Measurements from ENCODE around the gene RASSF5.
A peak's percentile ranks its signal among the peaks of the same experiment; 100 is the strongest.

Gene RASSF5

DNA sequence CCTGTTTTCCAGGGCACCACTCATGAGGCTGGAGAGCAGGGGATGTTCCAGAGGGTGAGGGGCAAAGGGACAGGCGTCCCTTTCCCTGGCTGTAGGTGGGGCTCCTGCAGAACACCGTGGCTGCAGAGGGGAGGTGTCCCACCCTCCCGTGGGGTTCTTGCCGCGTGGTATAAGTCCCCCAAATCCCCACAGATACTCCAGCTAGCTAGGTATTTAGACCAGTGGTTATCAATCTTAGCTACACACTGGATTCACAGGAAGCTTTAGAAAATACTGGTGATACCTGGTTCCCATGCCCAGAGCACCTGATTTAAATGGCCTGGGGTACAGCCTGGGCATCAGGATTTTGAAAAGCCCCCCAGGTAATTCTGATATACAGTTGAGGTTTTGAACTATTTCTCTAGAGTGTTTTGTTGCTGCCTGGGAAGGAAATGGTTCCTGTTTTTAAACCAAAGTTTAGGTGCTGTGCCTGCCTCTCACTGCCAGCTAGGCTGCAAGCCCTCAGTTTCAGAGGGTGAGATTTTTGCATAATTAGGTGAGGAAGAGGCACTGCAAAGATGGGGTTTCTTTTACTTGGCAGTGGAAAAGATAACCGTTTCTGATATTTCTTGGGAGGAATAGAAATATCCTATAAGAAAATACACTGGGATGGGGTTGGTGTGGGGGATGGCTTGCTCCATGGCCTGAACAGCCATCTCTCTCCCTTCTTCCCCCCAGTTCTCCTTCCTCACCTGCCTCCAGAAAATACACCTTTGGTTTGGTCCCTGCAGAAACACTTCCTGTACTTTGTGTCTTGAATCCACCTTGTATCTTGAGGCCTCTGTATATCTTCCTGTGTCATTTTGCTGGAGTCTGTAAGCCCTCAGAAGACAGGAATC lies 51.7 kb downstream of the RASSF5 start:
- Mint-ChIP-seq H3K4me1 (peaks cover 55 to 62% of the 10 kb centered on the region in 2 donors), H3K27ac (peak overlapping the region; percentile 99), H3K36me3 (peaks cover 41 to 57% of the 10 kb centered on the region in 2 donors), H3K27me3 (no peaks in the 10 kb centered on the region), H3K4me3 (peak overlapping the region; percentile 94 to 97), H3K9me3 (peaks cover 0 to 2% of the 10 kb centered on the region in 2 donors)
- ATAC-seq (replicated peaks) (peak; percentile 9 to 31), DNase-seq (no peak)

- peaks cover 47 to 63% of the 10 kb centered on the region in 2 donors for H3K36me3 Mint-ChIP-seq
- peak overlapping the region; percentile 94 to 97 for H3K4me3 Mint-ChIP-seq
- H3K4me1 Mint-ChIP-seq, result peaks cover 61 to 68% of the 10 kb centered on the region in 2 donors
- DNase-seq (no peak), ATAC-seq (replicated peaks) (no peak)
- peaks cover 0 to 2% of the 10 kb centered on the region in 2 donors for H3K9me3 Mint-ChIP-seq
- peak overlapping the region; percentile 99 for H3K27ac Mint-ChIP-seq
- no peaks in the 10 kb centered on the region for H3K27me3 Mint-ChIP-seq
Observed at GRCh38 chr1:206559672-206559995, 52.3 kb downstream of the RASSF5 start.

DNA sequence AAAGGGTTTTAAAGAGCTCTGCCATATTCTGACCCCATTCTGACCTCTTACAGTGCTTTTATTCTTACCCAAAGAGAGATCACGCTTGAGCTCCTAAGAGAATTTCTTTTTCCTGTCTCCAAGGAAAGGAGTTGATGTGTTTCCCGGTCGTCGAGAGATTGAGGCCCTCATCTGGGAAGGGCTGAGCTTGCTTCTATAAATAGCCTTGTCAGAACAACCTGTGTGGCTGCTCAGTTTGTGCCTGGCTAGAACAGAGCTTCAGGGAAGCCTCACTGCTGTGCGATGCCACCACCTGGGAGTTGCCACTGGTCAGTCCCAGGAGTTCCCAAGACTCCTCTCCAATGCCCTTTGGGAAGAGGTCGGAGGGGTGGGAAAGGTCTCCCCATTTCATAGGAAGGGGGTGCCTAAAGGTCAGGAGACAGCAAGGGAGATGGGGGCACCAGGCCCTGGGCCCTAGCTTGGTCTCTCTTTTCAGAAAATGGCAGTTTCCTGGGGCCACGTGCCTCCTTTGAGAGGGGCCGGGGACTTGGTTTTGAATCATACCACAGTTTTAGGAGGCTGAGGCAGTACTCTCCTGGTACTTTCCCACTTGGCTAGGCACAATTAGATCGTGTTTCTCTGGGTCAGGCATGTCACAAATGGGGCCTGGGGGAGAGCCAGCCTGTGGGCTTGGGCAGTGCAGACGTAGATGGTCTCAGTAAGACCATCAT lies 52.8 kb downstream of the RASSF5 start:
- Mint-ChIP-seq H3K4me3 (peak overlapping the region; percentile 94 to 97), H3K27ac (peak overlapping the region; percentile 99), H3K4me1 (peaks cover 63 to 70% of the 10 kb centered on the region in 2 donors), H3K36me3 (peaks cover 52 to 68% of the 10 kb centered on the region in 2 donors), H3K9me3 (peaks cover 0 to 2% of the 10 kb centered on the region in 2 donors), H3K27me3 (no peaks in the 10 kb centered on the region)
- DNase-seq (no peak), ATAC-seq (replicated peaks) (no peak)

DNA sequence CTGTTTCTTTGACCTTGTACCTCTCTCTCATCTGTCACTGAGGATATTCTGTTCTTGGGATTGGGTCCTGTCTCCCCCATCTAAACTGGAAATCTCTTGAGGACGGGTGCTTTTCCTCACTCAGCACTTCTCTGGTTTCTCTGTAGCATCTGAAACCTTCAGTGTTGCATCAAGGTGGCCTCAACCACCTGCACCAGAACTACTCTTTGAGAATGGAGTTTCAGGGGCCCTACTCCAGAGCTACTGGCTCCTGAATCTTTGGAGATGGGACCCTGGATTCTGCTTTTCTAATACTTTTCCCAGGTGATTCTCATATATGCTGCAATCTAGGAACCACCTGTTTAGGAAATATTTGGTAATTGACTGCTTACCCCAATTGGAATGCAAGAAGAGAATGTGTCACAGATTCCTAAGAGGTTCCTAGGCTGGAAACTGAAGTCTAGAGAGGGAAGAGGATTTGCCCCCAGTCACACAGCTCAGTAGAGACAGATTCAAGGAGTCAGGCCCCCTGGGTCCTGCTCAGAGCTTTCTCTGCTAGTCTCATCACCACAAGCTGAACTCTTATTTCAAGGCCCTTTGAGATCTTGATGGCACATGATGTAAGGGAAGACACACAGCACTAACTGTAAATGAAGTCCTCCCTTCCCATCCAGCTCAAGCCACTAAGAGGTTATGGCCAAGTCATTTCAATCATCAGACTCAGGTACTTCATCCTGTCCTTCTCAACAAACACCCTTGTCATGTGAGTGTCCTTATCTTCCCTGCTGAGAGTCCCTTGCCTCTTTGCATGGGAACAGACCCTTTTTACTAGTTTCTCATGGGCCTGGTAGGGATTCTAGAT lies 56.3 kb downstream of the RASSF5 start:
- H3K36me3 Mint-ChIP-seq, result peaks cover 68 to 92% of the 10 kb centered on the region in 2 donors
- H3K4me3 Mint-ChIP-seq, result peak overlapping the region; percentile 73 to 78

DNA sequence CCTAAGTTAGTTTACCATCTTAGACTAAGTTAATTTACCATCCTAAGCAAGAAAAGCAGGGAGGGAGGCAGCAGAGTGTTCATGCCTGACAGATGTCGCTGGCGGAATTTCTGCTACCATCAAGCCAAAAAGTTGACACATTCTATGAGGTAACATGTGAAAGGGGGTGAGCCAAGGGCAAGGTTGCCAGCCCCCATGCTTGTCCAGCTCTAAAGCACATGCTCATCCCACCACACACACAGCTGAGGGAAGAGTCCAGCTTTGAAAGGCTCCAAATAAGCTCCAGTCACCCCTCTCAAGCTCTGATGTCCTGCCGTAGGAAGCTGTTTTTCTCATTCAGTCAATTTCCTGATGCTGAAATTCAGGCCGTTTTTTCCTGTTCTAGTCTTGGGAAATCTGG lies 58.7 kb downstream of the RASSF5 start:
- Mint-ChIP-seq H3K9me3 (peaks cover 0 to 2% of the 10 kb centered on the region in 2 donors), H3K4me3 (no peak overlapping the region), H3K27me3 (no peaks in the 10 kb centered on the region), H3K4me1 (peaks cover 77 to 93% of the 10 kb centered on the region in 2 donors), H3K36me3 (peaks cover 68 to 88% of the 10 kb centered on the region in 2 donors), H3K27ac (peak overlapping the region; percentile 31)
- ATAC-seq (replicated peaks) (no peak), DNase-seq (no peak)

More for the DNA sequence above, 56.3 kb downstream of the RASSF5 start:
- DNase-seq (no peak), ATAC-seq (replicated peaks) (peak; percentile 14 to 21)
- Mint-ChIP-seq H3K27ac (peak overlapping the region; percentile 94), H3K4me1 (peaks cover 78 to 85% of the 10 kb centered on the region in 2 donors), H3K9me3 (peaks cover 0 to 2% of the 10 kb centered on the region in 2 donors), H3K27me3 (no peaks in the 10 kb centered on the region)

DNA sequence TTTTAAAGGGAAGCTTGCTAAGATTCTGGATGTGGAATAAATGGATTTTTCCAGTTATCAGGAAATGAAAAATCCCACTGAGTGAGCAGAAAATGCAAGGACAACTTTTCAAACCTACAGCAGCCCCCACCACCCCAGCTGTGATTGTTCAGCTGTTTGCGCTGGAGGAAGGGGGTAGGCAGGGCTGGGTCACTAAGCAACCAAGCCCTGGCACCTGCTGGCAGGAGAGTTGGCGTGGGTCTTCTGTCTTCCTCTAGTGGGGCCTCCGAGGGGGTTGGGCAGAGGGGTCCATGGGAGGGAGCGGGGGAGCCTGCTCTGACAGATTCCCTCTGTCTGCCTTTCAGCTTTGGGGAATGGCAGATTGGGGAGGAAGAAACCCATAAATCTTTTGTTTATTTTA lies 59.7 kb downstream of the RASSF5 start:
- H3K4me3 Mint-ChIP-seq, result peak overlapping the region; percentile 28 to 48
- peaks cover 0 to 2% of the 10 kb centered on the region in 2 donors for H3K9me3 Mint-ChIP-seq
- peak overlapping the region; percentile 92 for H3K27ac Mint-ChIP-seq
- ATAC-seq (replicated peaks) (no peak), DNase-seq (no peak)
- H3K27me3 Mint-ChIP-seq, result no peaks in the 10 kb centered on the region
- peaks cover 70 to 86% of the 10 kb centered on the region in 2 donors for H3K36me3 Mint-ChIP-seq
- H3K4me1 Mint-ChIP-seq, result peaks cover 79 to 97% of the 10 kb centered on the region in 2 donors

- Mint-ChIP-seq H3K4me1 (peaks cover 75 to 97% of the 10 kb centered on the region in 2 donors), H3K27me3 (no peaks in the 10 kb centered on the region), H3K27ac (peak overlapping the region; percentile 92), H3K9me3 (no peaks in the 10 kb centered on the region), H3K36me3 (peaks cover 71 to 88% of the 10 kb centered on the region in 2 donors), H3K4me3 (peak overlapping the region in 1 of 2 donors; percentile 39)
- no peak for DNase-seq
- no peak for ATAC-seq (replicated peaks)
Observed at GRCh38 chr1:206568256-206568655, 60.9 kb downstream of the RASSF5 start.

DNA sequence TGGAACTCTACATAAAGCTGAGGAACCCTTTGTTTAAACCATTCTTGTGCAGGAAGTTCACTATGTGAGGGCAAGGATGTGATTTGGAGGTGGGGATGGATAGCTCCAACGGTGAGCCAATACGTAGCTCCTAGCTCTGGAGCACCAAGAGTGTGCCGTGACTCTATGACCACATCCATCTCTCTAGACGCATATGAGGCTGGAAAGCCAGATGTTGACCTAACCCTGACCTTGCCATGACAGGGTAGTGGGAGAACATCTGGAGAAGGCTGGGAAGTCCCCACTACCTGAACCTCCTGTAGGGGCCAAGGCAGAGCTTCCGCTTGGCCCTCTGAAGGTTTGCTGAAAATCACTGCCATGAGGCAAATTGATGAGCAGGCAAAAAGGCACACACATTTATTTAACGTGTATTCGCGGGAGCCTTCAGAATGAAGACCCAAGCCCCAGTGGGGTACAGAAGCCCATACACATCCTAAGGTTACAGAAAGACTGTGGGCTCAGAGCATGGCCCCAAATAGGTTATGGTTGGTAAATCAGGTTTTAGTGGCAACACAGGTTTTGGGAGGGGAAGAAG lies 61.5 kb downstream of the RASSF5 start:
- DNase-seq (no peak), ATAC-seq (replicated peaks) (no peak)
- no peaks in the 10 kb centered on the region for H3K9me3 Mint-ChIP-seq
- peak overlapping the region; percentile 92 for H3K27ac Mint-ChIP-seq
- peaks cover 72 to 88% of the 10 kb centered on the region in 2 donors for H3K36me3 Mint-ChIP-seq
- no peaks in the 10 kb centered on the region for H3K27me3 Mint-ChIP-seq
- H3K4me1 Mint-ChIP-seq, result peaks cover 74 to 97% of the 10 kb centered on the region in 2 donors
- H3K4me3 Mint-ChIP-seq, result peak overlapping the region; percentile 25 to 39

- H3K36me3 Mint-ChIP-seq, result peaks cover 70 to 87% of the 10 kb centered on the region in 2 donors
- H3K4me1 Mint-ChIP-seq, result peaks cover 72 to 97% of the 10 kb centered on the region in 2 donors
- H3K27me3 Mint-ChIP-seq, result no peaks in the 10 kb centered on the region
- H3K27ac Mint-ChIP-seq, result peak overlapping the region; percentile 75
- no peaks in the 10 kb centered on the region for H3K9me3 Mint-ChIP-seq
- peak; percentile 72 to 83 for ATAC-seq (replicated peaks)
- H3K4me3 Mint-ChIP-seq, result peak overlapping the region in 1 of 2 donors; percentile 53
- no peak for DNase-seq
Observed at GRCh38 chr1:206569556-206569955, 62.2 kb downstream of the RASSF5 start.

DNA sequence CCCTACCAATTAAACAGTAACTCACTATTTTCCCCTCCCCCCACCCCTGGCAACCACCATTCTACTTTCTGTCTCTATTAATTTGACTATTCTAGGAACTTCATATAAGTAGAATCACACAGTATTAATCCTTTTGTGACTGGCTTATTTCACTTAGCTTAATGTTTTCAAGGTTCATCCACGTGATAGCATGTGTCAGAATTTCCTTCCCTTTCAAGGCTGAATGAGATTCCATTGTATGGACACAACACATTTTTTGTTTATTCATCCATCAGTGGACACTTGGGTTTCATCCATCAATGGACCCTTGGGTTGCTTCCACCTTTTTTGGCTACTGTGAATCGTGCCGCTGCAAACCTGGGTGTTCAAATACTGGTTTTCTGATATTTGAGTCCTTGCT lies 63.2 kb downstream of the RASSF5 start:
- DNase-seq (no peak), ATAC-seq (replicated peaks) (no peak)
- Mint-ChIP-seq H3K36me3 (peaks cover 64 to 77% of the 10 kb centered on the region in 2 donors), H3K9me3 (no peaks in the 10 kb centered on the region), H3K27me3 (no peaks in the 10 kb centered on the region), H3K4me3 (peak overlapping the region; percentile 21 to 55), H3K4me1 (peaks cover 68 to 97% of the 10 kb centered on the region in 2 donors), H3K27ac (no peak overlapping the region)

- Mint-ChIP-seq H3K4me1 (peaks cover 67 to 99% of the 10 kb centered on the region in 2 donors), H3K4me3 (no peak overlapping the region), H3K27ac (peak overlapping the region; percentile 59), H3K27me3 (no peaks in the 10 kb centered on the region), H3K36me3 (peaks cover 62 to 70% of the 10 kb centered on the region in 2 donors), H3K9me3 (no peaks in the 10 kb centered on the region)
- ATAC-seq (replicated peaks) (no peak), DNase-seq (no peak)
Observed at GRCh38 chr1:206572835-206573234, 65.5 kb downstream of the RASSF5 start.

GRCh38 chr1:206573319-206573718 lies 66.0 kb downstream of the RASSF5 start:
- H3K36me3 Mint-ChIP-seq, result peaks cover 58 to 70% of the 10 kb centered on the region in 2 donors
- peaks cover 67 to 99% of the 10 kb centered on the region in 2 donors for H3K4me1 Mint-ChIP-seq
- H3K9me3 Mint-ChIP-seq, result no peaks in the 10 kb centered on the region
- DNase-seq (no peak), ATAC-seq (replicated peaks) (no peak)
- no peak overlapping the region for H3K4me3 Mint-ChIP-seq
- H3K27ac Mint-ChIP-seq, result peak overlapping the region; percentile 59
- H3K27me3 Mint-ChIP-seq, result no peaks in the 10 kb centered on the region

DNA sequence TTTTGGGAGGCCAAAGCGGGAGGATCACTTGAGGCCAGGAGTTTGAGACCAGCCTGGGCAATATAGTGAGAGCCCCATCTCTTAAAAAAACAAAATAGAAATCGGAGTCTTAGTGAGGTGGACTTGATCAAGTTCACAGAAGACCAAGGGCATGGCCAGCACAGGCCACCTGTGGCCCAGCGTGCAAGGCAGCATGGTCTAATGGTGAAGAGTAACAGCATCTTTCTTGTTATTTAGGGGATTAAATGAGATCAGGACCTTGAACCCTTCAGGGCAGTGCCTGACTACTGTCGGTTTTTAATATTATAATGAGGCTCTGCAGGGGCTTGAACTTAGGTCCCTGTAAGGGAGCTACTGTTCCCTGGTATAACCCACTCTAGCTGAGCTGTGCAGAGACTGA lies 66.4 kb downstream of the RASSF5 start:
- ATAC-seq (replicated peaks) (no peak), DNase-seq (no peak)
- peaks cover 55 to 70% of the 10 kb centered on the region in 2 donors for H3K36me3 Mint-ChIP-seq
- peaks cover 67 to 99% of the 10 kb centered on the region in 2 donors for H3K4me1 Mint-ChIP-seq
- no peaks in the 10 kb centered on the region for H3K9me3 Mint-ChIP-seq
- H3K4me3 Mint-ChIP-seq, result no peak overlapping the region
- H3K27ac Mint-ChIP-seq, result peak overlapping the region; percentile 59
- H3K27me3 Mint-ChIP-seq, result no peaks in the 10 kb centered on the region

Data from stimulated activated naive B cell treated with anti-CD40 and anti-IgM and Interleukin-4, amounts not matched to agents 10 μg/mL and 1 μg/mL and 100 μg/mL, for 72 hours (primary cell).